H4 (cell line): ENCODE results near the gene CTPS2. TPM values are rescaled to one million over a fixed set of nuclear protein-coding genes. Genes with fewer than 3 reads are reported as not detected.

Source experiments
- DNase-seq: peaks from one replicate; pipeline ENCODE4 v3.0.0-alpha.2; 2015; ENCODE audit warnings: low spot score
- total RNA-seq: library from RNA; depleted of rRNA; stranded (reverse); fragments of >200 nt; shearing (Covaris generic); gene quantifications from 2 replicates; pipeline ENCODE4 v1.2.3, GENCODE V29; 2014; rRNA removed

Gene CTPS2
- total RNA-seq, 1 experiment from 2014 or later = 5.7 TPM

DNA sequence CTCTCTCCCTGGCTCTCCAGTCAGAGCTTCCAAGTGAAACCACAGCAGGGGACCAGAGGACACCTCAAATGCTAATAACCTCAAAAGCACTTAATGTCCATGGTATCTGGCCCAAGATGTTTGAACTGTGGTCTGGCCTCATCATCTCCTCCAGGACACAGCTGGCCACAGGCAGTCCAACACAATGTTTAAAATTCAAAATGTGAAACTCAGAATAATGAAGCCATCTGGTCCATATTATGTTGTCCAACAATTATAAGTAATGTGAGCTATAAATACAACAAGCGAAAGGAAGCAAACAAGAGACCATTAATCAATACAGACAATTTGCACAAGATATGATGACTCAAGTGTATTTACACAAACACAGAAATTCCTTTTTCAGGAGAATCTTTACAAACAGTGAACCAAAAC, 153.3 kb downstream of the CTPS2 start:
- DNase-seq = no peak

DNA sequence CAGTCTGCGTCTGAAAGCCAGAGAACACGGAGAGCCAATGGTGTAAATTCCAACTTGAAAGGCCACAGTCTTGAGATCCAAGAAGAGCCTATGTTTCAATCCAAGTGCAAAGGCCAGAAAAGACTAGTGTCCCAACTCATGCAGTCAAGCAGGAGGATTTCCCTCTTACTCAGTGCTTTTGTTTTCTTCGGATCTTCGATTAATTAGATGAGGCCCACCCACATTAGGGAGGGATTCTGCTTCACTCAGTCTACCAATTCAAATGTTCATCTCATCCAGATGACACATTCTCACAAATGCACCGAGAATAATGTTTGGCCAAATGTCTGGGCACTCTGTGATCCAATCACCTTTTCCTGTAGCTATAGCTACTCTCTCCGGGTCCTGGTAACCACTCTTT, 154.0 kb downstream of the CTPS2 start:
- no peak for DNase-seq

DNA sequence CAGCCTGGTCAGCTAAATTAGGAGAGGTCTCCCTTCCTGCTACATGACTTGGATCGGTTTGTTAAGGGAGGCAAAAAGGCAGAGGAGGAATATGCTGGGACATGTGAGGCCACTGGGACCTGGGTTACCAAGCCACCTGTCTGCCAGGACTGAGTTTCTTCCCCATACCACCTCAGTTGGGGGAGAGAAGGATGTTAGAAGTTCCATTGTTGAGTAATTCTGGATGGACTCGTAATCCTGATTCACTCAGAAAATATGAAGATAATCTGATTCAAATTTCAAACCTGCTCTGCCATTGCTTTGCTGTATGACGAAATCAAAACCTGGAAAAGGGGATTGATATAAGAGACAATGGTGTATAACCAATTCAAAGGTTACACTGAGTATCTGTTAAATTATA, 159.9 kb downstream of the CTPS2 start:
- DNase-seq = no peak

DNA sequence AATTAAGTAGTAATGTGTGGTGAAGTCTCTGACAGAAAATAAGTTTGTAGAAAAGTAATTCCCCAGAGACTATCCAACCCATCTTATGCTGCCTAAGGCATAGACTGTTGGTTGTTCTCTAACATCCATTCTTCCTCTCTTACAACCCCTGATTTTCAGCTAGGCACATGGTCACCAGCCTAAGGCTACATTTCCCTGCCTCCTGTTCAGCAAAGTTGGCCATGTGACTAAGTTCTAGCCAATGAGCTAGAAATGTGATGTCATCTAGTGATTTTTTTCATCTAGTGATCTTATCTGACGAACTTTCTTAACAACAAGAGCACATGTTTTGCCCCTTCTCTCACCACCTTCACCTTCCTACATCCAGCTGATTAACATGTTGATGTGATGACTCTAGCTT, 164.8 kb downstream of the CTPS2 start:
- no peak for DNase-seq

DNA sequence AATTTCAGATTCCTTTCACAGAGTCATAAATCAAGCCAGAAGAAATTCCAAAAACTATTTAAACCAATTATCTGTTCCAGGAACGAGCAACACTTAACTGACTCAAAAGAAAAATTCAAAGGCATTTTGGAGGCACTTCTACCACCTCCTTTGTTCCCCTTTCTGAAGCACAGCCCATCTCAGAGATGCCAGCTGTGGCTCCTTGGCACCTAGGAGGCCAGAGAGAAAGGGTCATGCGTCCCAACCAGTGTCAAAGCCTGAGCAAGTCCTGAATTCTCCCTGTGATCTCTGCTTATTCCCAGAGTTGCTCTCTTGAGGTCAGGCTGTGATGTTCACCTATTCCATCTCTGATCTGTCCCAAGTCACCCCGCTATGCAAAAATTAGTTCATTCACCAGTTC, 167.5 kb downstream of the CTPS2 start:
- DNase-seq = no peak

Other genes starting within 250 kb of the CTPS2 start
- gene S100G, start 62.5 kb downstream of the CTPS2 start, total RNA-seq = not detected in 2 replicates
- 17.0 and 21.3 TPM in 2 replicates for gene SYAP1, start 6.9 kb upstream of the CTPS2 start, total RNA-seq
- 8.7 and 12.2 TPM in 2 replicates for gene TXLNG, start 73.8 kb upstream of the CTPS2 start, total RNA-seq
- 165 and 175 TPM in 2 replicates for gene RBBP7, start 157.7 kb upstream of the CTPS2 start, total RNA-seq
- gene REPS2, start 234.0 kb upstream of the CTPS2 start, total RNA-seq = 0.53 and 1.1 TPM in 2 replicates